Stimulated activated CD8-positive, alpha-beta memory T cell treated with anti-CD3 and anti-CD28 coated beads, Interleukin-12 subunit alpha, Interleukin-12 subunit beta, amount 100 ng/mL, for 1 hour (primary cell): ENCODE measurements around the gene ZBTB8OS.
"Not testable (repeated sequence)": the region's sequence is repeated elsewhere in the genome, so short reads cannot be mapped to it uniquely, and the experiment has no call there.

Source experiments
- DNase-seq: peaks from one replicate; pipeline ENCODE4 v3.0.0-alpha.2; 2020; ENCODE audit warnings: low read depth

ZBTB8OS gene

GRCh38 chr1:32647308-32648134, 2.8 kb downstream of the ZBTB8OS start:
- DNase-seq = no peak

DNA sequence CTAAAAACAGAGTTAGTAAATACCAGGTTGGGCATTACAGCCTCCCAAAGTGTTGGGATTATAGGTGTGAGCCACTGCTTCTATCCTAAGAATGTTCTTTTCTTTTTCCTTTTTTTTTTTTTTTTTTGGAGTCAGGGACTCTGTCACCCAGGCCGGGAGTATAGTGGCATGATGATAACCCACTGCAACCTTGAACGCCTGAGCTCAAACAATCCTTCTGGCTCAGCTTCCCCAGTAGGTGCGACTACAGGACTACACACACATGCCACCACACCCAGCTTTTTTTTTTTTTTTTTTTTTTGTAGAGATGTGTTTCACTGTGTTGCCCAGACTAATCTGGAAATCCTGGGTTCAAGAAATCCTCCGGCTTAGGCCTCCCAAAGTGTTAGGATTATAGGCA, 5.9 kb downstream of the ZBTB8OS start:
- DNase-seq = no peak

GRCh38 chr1:32642292-32642827, 8.0 kb downstream of the ZBTB8OS start:
- not testable (repeated sequence) for DNase-seq

GRCh38 chr1:32639489-32640075, 10.8 kb downstream of the ZBTB8OS start:
- DNase-seq = no peak

DNA sequence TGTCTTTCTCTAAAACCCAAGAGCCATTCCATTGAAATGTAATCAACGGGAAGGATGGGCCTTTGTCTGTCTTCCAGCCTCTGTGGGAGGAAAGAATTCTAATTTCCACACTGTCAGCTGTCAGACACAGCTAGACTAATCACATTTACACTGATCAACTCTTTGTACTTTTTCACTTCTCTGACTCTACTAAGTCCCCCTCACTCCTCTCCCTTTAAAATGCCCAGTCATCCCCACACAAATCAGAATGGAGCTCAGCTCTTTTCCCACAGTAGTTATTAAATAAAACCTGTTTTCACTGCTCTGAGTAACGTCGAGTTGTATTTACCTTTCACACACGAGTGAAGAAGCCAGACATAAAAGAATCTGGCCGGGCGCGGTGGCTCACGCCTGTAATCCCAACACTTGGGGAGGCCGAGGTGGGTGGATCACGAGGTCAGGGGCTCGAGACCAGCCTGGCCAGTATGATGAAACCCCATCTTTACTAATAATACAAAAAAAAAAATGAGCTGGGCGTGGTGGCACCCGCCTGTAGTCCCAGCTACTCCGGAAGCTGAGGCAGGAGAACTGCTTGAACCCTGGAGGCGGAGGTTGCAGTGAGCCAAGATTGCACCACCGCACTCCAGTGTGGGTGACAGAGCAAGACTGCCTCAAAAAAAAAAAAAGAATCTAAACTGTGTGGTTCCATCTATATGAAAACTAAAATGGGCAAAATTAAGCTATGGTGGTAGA, 13.3 kb downstream of the ZBTB8OS start:
- no peak for DNase-seq

DNA sequence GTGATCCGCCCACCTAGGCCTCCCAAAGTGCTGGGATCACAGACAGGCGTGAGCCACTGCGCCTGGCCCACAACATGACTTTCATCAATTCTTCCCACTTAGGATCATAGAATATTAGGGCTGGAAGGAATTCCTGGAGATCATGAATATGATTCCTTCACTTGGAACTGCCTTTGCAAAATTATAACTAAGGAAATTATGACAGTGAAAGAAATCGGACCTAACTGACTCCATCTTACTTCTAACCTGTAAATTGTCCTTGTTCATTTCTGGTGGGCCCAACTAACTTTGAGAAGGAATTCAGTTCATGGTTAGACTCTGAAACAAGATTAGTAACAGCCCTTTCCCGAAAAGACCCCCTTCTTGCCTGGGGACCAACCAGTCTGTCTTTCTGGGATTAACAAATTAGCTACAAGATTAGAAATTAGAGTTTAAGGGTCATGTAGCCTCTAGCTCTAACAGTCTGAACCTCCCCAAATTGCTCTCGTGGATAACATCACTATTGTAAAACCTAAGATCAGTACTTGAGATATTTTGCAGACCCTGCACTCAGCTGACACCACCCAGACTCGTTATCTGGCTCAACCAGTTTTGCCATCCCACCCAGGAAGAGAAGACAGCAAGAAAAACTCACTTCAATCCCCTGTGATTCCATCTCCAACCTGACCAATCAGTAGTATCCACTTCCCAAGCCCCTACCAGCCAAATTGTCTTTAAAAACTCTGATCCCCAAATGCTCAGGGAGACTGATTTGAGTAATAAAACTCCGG, 14.7 kb downstream of the ZBTB8OS start:
- no peak for DNase-seq

DNA sequence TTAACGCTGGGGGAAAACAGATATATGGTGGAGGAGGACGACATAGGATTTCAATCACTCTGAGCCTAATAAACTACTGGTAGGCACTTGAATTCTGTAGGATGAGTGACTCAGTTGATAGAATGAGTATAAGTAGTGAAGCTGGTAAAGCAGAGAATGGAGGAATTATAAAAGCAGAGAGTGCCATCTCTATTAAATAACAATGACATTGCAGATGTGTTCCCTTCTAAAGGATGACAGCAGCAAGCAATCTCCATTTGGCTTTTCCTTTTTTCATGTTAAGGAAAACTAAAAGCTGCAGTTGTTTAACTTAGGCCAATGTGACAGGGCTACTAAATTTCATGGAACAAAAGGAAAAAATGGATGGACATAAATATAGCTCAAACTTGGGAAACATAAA, 17.5 kb downstream of the ZBTB8OS start:
- no peak for DNase-seq

DNA sequence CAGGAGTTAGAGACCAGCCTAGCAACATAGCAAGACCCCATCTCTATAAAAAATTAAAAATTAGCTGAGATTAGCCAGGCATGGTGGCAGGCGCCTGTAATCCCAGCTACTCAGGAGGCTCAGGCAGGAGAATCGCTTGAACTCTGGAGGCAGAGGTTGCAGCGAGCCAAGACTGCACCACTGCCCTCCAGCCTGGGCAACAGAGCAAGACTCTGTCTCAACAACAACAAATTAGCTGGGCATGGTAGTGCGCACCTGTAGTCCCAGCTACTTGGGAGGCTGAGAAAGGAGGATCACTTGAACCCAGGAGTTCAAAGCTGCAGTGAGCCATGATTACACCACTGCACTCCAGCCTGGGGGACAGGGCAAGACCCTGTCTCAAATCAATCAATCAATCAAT, 20.2 kb downstream of the ZBTB8OS start:
- DNase-seq = not testable (repeated sequence)

- DNase-seq = no peak
These were observed 22.7 kb downstream of the ZBTB8OS start for GRCh38 chr1:32627596-32628162.

DNA sequence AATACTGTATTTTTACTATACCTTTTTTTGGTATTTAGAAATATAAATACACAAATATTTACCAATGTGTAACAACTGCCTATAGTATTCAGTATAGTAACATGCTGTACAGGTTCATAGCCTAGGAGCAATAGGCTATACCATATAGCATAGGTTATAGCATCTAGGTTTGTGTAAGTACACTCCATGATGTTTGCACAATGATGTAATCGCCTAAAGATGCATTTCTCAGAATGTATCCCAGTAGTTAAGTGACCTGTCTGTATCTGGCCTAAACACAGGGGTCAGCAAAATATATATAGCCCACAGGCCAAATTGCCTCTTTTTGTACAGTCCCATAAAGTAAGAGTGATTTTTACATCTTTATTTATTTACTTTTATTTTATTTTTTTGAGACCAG, 24.2 kb downstream of the ZBTB8OS start:
- DNase-seq = no peak

DNA sequence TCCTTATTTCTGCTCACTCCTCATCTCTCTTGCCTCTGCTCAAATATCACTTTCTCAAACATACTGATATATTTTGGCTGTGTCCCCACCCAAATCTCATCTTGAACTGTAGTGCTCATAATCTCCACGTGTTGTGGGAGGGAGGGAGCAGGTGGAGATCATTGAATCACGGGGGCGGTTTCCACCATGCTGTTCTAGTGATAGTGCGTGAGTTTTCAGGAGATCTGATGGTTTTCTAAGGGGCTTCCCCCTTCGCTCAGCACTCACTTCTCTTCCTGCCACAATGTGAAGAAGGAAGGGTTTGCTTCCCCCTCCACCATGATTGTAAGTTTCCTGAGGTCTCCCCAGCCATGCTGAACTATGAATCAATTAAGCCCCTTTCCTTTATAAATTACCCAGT, 26.6 kb downstream of the ZBTB8OS start:
- no peak for DNase-seq

- no peak for DNase-seq
These were observed 27.3 kb downstream of the ZBTB8OS start for GRCh38 chr1:32622806-32623681.

DNA sequence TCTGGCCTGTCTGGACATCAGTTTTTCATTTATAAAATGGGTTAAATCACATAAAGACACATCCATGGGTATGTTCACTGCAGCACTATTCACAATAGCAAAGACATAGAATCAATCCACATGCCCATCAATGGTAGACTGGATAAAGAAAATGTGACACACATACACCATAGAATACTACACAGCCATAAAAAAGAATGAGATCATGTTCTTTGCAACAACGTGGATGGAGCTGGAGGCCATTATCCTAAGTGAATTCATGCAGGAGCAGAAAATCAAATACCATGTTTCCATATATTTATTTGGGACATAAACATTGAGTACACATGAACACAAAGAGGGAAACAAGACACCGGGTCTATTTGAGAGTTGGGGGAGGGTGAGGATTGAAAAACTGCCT, 28.1 kb downstream of the ZBTB8OS start:
- DNase-seq = no peak

- DNase-seq = no peak
These were observed 30.5 kb downstream of the ZBTB8OS start for GRCh38 chr1:32619701-32620485.

- DNase-seq = no peak
These were observed 31.6 kb downstream of the ZBTB8OS start for GRCh38 chr1:32618673-32619221.

DNA sequence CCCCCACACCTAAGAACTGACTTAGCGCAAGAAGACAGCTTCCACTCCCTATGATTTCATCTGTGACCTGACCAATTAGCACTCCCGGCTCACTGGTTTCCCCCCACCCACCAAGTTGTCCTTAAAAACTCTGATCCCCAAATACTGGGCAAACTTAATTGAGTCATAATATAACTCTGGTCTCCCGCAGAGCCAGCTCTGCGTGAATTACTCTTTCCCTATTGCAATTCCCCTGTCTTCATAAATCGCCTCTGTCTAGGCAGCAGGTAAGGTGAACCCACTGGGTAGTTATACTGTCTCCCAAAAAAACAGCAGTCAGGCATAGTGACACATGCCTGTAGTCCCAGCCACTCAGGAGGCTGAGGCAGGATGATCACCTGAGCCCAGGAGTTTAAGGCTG, 36.9 kb downstream of the ZBTB8OS start:
- DNase-seq = no peak

- peak; percentile 10 for DNase-seq
These were observed 38.0 kb downstream of the ZBTB8OS start for GRCh38 chr1:32612189-32612881.

DNA sequence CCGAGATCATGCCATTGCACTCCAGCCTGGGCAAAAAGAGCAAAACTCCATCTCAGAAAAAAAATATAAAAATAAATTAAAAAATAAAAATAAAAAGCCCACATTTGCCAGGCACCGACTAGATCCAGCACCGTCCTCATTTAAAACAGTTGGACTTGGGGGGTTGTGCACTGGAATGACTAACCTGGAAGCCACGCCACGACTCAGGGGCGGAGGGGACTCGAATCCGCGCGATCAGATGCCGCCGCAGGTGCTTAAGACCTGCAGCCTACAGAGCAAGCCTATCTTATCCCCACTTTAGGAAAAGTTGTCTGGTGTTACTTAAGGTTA, 38.5 kb downstream of the ZBTB8OS start:
- no peak for DNase-seq

DNA sequence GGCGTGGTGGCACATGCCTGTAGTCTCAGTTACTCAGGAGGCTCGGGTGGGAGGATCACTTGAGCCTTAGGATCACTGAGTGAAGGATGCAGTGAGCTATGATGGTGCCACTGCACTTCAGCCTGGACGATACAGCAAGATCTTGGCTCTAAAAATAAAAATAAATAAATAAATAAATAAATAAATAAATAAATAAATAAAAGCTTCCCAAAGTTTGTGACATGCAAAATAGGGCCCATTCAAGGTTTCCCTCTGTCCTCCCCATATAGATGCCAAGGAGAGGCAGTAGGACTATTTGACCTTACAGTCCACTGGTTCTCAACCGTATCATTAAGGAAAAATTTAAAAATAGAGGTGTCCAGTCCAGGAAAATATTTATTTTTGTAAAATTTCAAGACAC, 41.2 kb downstream of the ZBTB8OS start:
- DNase-seq = no peak
